Fibroblast of peridontal ligament (primary cell): ENCODE data around the gene VAPB.

Experiments used
- DNase-seq: peaks from one replicate; pipeline ENCODE4 v3.0.0-alpha.2; 2010; ENCODE audit errors: extremely low read depth

VAPB gene

GRCh38 chr20:58378704-58379103 lies 10.3 kb upstream of the VAPB start:
- DNase-seq: no peak

- DNase-seq: no peak
Measured at GRCh38 chr20:58381627-58382026, 7.4 kb upstream of the VAPB start.

- DNase-seq: no peak
Measured at GRCh38 chr20:58382096-58382495, 6.9 kb upstream of the VAPB start.

- DNase-seq: no peak
Measured at GRCh38 chr20:58384821-58385220, 4.2 kb upstream of the VAPB start.

- no peak for DNase-seq
Measured at GRCh38 chr20:58388028-58388601, 914 bp upstream of the VAPB start.

GRCh38 chr20:58389324-58389967 lies 417 bp downstream of the VAPB start:
- peak; percentile 22 for DNase-seq

- no peak for DNase-seq
Measured at GRCh38 chr20:58389968-58390658, 1.1 kb downstream of the VAPB start.

- no peak for DNase-seq
Measured at GRCh38 chr20:58390659-58391035, 1.6 kb downstream of the VAPB start.

GRCh38 chr20:58392286-58392685 lies 3.3 kb downstream of the VAPB start:
- DNase-seq: no peak

- peak; percentile 60 for DNase-seq
Measured at GRCh38 chr20:58393299-58393698, 4.3 kb downstream of the VAPB start.

- no peak for DNase-seq
Measured at GRCh38 chr20:58394801-58395200, 5.8 kb downstream of the VAPB start.

GRCh38 chr20:58395604-58396003 lies 6.6 kb downstream of the VAPB start:
- no peak for DNase-seq

GRCh38 chr20:58397429-58397828 lies 8.4 kb downstream of the VAPB start:
- DNase-seq: no peak

- no peak for DNase-seq
Measured at GRCh38 chr20:58398254-58398653, 9.2 kb downstream of the VAPB start.

- no peak for DNase-seq
Measured at GRCh38 chr20:58399926-58400325, 10.9 kb downstream of the VAPB start.

GRCh38 chr20:58401162-58401561 lies 12.1 kb downstream of the VAPB start:
- DNase-seq: no peak

- DNase-seq: no peak
Measured at GRCh38 chr20:58402305-58402704, 13.3 kb downstream of the VAPB start.

GRCh38 chr20:58402827-58403226 lies 13.8 kb downstream of the VAPB start:
- no peak for DNase-seq

- no peak for DNase-seq
Measured at GRCh38 chr20:58403272-58403671, 14.2 kb downstream of the VAPB start.

GRCh38 chr20:58405504-58406291 lies 16.7 kb downstream of the VAPB start:
- peak; percentile 18 for DNase-seq

- no peak for DNase-seq
Measured at GRCh38 chr20:58406422-58407001, 17.5 kb downstream of the VAPB start.

GRCh38 chr20:58407201-58407873 lies 18.3 kb downstream of the VAPB start:
- no peak for DNase-seq
